ENCODE results near the gene APCDD1L.

The APCDD1L gene

DNA sequence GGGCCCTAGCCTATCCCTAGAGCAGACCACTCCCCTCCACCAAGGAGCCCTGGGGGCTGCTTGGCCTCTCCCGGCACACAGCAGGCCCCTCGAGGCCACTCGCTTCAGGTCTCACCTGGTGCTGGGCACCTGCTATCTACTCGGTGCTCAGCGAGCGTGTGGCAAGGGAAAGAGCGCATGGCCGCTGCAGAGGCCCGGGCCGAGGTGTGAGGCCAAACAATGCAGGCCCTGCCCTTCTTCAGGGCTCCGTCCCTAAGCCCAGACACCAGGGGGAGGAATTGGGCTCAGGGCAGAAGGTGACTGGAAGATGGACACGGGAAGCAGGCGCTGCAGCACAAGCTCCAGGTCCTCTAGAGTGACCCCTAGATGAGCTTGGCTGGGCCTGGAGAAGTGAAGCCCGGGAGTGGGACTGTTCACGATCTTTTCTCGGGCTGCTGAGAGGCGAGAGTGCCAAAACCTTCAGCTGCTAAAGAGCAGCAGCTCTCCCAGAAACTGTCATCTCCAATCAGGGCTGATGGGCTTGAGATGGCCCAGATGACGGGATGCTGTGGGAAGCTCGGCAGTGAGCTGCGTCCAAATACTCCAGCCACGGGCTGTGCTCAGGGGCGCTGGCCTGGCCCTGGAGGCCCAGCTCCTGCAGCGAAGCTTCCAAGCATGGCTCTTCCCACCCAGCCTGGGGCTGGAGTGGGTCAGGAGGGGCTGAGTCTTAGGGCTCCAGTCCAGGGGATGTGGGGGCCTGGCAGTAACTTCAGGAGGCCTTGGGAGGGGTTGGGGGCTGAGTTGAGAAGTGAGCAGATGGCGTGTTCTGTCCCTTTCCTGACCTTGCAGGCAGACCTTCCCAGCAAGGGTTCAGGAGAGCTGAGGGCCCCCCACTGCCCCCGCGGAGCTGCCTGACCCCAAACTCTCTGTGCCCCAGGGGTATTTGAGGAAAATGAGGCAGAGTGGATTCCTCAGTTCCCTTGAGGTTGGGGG is 43.7 kb downstream of the APCDD1L start:
- DNase-seq (ENCODE audit: low read depth, low spot score): no peak
- no peak overlapping the region for H3K27ac ChIP-seq

DNA sequence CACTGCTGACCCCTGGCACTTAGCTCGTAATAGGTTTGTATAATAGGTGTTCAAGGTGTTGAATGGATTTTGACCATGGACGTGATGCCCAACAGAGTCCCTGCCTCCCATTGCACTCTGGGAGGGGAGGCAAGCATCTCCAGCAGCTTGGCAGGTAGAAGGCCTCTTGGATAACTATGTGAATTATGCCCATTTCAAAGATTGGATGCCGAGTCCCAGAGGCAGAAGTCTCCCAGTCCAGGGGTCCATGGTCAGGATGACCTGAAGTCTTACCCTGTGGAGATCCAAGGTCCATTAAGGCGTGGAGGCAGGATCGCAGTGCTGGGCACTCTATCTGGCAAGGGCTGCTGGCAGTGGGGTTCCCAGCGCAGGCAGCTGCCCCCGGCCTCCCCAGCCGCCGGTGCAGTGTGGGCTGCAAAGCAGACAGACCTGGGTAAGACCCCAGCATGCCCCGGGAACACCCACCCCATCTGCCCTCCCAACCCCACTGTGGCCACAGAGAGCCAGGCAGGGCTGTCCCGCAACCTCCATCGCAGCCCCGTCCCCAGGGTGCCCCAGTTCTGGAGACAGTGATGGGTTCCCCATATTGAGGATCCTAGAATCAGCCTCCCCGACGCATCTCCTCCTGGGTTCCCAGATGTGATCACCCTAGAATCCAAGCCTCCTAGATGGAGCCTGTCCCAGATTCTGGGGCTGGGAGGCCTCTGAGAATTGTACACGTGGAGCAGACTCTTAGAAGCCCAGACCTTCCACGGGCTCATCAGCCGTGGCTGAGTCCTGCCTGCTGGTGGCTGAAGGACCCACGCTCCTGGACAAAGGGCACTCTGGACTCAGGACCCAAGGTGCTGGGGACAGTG is 44.6 kb downstream of the APCDD1L start:
- no peak overlapping the region for H3K27ac ChIP-seq
- no peak for DNase-seq (ENCODE audit: low read depth, low spot score)

DNA sequence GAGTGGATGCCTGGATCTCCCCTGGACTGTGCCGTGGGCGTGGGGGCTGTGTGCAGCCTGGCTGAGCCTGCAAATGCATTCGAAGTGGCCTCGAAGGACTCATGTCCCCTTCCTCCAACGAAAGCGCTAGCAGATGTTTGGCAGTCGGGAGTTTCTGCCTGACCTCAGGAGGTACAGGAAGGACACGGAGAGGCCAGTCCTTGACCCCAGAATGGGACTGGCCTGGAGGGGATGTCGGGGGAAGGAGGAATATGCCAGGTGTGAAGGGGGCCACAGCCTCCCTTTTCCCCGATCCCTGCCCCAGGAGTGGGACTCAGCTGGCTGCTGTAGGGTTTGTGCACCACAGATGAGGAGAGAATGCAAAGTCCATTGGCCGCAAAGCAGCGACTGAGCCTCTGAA is 45.6 kb downstream of the APCDD1L start:
- no peak overlapping the region for H3K27ac ChIP-seq
- DNase-seq (ENCODE audit: low read depth, low spot score): no peak

DNA sequence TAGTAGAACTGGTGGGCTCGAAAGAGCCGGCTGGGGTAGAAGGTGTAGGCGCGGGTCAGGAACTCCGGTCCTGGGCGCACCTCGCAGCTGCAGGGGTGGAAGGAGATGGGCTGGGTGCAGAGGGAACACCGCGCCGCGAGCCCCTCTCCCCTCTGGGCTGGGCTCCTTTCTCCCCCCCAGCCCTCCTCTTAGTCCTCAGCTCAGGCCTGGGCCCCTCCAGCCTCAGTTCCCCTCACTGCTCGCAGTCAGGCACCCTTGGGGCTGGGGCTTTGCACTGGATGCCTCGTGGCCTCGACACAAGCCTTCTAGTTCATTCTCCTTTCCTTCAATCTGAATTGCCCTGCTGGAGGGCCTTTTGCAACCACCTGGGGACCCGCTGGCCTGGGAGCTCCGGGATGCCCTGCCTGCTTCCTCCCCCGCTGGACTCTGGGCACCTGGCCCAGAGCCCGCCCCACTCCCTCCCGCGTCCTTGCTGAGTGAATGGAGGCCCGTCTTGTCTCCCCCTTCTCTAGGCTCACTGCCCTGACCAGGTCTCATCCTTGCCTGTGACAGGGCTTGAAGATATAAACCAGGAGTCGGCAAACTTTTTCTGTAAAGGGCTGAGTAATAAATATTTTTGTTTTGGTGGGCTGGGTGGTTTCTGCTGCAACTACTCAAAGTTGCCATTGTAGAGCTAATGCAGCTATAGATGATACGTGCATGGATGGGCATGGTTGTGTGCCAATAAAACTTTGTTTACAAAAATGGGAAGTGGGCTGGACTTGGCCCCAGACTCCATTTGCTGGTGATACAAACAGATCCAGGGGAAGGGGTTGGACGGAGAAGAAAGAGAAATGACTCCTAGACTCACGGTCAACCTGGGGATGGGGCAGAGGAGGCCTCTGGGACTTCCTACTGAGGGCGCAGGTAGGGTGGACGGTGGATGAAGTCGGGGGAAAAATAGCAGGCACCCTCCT is 47.3 kb downstream of the APCDD1L start:
- DNase-seq (ENCODE audit: low read depth, low spot score): no peak

DNA sequence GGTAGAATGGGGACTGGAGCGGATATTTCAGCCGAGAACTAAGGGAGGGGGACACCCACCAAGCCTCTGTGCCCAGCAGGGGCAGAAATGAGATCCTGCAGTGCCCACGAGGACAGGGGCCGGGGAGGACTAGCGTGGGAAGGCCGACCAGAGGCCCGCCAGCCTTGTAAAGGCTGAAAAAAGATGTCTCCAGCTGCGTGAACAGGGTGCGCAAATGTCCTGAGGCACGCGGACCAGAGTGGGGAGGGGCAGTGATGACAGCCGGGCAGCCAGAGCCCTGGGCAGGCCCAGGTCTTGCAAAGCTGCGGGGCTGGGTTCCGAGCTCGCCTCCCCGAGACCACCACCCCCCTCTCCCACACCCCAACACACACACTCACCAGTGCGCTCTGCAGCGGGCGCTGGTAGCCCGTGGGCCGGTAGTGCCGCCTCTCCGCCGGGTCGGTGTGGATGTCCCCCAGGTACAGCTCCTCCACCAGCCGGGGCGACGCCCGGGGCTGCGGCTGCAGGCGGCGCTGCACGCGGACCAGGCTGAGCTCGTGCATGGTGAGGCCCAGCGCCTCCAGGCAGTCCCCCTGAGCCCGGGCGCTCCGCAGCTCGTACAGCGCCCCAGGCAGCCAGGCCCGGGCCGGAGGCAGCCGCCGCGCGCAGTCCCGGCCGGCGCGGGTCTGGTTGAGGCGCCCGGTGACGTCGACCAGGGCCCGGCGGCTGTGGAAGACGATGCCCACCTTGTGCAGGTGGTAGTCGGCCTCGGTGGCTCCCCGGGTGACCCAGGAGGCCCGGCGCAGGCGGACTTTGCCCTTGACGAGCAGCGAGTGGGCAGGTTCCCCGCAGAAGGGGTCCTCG is 48.2 kb downstream of the APCDD1L start:
- H3K27ac ChIP-seq: no peak overlapping the region
- DNase-seq (ENCODE audit: low read depth, low spot score): no peak

More for the DNA sequence above, 47.3 kb downstream of the APCDD1L start:
- H3K27ac ChIP-seq: no peak overlapping the region

DNA sequence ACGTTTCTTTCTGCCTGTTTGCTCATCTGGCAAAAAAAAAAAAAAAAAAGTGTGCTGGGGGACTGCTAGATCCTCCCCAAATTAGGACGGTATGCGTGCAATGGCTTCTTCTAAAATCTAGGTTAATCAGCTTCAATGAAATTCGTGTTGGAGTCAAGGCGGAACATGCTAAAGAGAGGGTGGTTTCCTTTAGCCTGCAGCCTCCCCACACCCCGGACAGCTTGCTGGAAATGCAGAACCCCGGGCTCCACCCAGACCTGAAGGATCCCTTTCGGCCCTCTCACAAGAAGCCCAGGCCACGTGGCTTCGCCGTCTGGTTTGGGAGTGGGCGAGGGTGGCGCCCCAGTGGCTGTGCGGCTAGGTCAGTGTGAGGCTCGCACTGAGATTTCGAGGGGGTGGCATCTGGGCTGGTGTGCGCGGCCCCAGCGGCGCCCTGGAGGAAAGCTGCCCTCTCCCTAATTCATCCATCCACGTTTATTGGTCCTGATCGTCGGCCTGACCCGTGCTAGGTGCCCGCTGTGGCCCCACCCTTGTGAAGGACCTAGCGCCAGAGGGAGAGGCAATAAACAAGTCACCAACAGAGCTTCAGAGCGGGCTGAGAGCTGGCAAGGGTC is 49.0 kb downstream of the APCDD1L start:
- no peak for DNase-seq (ENCODE audit: low read depth, low spot score)

DNA sequence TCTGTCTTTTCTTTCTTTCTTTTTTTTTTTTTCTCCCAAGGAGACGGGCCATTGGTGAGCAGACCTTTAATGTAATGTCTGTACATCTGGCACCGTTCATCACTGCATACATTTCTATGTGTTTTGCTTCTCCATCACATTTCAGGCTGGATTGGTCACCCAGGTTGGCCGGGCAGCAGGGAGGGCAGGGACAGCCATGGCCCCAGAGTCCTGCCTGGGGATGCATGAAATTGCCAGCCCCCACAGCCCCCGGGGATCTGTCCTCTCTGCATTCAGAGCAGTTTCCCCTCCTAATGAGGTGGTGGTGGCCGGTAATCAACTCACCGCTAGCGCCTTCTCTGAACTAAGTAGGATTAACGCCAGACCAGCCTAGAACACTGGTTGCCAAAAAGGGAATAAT is 50.4 kb downstream of the APCDD1L start:
- no peak overlapping the region for H3K27ac ChIP-seq
- DNase-seq (ENCODE audit: low read depth, low spot score): no peak

More for the DNA sequence above, 49.0 kb downstream of the APCDD1L start:
- H3K27ac ChIP-seq: no peak overlapping the region

DNA sequence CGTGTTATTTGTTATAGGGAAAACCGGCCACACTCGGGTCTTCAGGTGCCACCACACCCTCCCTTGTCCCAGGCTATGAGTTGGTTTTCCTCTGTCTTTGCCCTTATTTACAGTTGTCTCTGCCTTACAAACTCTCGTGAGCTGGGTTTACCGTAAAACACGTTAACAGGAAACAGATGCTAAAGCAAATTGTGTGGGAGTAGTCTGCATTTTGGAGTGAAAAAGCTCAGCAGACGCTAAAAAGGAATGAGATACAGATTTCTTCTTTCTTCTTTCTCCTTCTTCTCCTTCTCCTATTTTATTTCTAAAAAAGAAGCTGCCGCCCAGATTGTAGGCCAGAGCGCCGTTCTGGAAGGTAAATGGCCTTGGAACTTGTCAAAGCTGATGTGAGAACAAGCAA is 51.9 kb downstream of the APCDD1L start:
- DNase-seq (ENCODE audit: low read depth, low spot score): no peak
- peak overlapping the region; percentile 94 for H3K27ac ChIP-seq

DNA sequence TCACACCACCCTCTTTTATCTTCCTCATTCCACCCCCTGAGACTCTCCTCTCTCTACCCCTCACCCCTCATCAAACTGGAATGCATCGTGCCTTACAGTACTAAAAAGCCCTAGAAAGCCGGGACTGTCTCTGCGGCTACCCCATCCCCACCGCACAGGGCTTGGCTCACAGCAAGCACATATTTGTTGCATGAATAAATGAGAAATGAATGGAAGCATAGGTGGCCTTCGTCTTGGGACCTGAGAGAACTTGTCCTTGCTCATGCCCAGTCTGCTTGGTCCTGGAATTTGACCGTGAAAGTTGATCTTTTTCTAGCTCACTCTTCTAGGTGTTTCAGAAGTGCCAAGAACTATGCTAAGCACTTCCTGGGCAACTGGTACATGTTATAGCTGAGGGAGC is 53.3 kb downstream of the APCDD1L start:
- H3K27ac ChIP-seq: peak overlapping the region; percentile 94
- DNase-seq (ENCODE audit: low read depth, low spot score): peak; percentile 59

DNA sequence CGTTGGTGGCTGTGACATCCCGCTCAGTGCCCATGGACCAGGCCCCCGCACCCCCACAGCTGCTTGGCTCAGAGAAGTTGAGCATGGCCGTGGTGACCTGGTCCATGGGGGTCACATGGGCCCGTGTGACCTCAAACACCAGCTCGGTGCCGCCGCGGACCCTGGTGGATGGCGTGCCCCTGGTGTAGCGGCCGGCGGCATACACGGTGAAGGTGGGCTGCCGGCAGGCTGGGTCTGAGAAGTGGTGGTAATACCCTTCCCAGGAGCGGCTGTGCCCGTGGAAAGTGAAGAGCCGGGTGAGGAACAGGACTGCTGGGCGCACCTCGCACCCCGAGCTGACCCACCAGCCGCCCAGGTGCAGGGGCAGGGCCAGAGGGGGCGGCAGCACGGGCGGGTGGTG is 54.1 kb downstream of the APCDD1L start:
- DNase-seq (ENCODE audit: low read depth, low spot score): no peak
- H3K27ac ChIP-seq: peak overlapping the region; percentile 94

DNA sequence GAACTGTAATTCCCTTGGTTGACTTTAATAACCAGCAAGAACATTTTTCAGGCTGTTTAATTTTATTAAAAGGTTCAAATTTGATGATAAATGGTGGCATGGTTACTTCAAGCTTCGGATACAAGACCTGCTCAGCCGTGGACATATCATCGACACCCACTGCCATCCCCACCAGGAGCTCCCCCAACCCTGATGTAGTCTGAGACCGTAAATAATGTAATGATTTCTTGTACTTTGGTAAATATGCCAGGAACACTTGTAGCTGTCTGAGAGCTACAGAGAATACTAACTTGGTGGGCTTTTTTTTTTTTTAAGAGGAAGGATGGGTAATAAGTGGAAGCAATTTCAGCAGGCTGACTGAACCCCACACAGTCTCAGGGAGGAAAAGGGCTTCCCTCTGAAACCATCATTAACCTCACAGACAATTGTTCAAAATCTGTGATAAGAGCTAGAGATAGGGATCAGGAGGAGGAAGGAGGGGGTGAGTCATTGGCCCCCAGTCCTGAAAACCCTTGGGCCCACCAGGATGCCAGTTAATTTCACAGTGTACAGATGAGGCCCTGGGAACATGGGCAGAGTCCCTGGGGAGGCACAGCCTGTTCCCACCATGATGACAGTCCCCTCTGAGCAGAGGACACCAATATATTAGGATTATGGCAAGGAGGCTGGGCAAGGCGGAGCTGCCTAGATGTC is 56.0 kb downstream of the APCDD1L start:
- peak overlapping the region; percentile 49 for H3K27ac ChIP-seq
- no peak for DNase-seq (ENCODE audit: low read depth, low spot score)

DNA sequence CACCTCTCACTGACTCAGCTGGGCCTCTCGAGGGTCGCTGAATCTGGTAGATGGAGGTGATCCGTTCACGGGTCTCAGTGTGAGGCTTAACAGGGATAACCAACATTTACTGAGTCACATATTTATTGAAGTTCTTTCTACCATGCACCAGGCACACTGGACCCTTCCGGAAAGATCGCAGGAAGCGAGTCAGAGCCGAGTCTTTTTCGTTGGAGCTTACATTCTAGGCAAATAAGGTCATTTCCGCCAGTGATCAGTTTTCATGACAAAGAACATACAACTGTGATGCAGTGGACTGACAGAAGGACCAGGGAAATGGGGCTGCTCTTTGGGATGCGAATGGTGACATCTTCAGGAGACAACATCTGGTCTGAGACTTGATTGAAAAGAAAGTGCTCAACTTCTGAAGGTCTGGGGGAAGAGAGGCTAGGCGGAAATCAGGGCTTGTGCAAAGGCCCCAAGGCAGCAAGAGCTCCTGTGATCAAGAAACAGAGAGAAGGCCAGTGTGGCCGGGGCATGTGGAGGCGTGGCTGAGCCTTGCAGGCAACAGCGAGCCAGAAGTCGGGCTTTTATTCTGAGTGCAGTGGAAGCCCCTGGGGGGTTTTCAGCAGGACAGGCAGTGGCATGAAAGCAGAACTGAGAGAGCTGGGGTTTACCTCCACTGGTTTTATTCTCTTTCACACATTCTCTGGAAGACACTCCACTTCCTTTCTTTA is 56.7 kb downstream of the APCDD1L start:
- DNase-seq (ENCODE audit: low read depth, low spot score): no peak
- peak overlapping the region; percentile 49 for H3K27ac ChIP-seq

DNA sequence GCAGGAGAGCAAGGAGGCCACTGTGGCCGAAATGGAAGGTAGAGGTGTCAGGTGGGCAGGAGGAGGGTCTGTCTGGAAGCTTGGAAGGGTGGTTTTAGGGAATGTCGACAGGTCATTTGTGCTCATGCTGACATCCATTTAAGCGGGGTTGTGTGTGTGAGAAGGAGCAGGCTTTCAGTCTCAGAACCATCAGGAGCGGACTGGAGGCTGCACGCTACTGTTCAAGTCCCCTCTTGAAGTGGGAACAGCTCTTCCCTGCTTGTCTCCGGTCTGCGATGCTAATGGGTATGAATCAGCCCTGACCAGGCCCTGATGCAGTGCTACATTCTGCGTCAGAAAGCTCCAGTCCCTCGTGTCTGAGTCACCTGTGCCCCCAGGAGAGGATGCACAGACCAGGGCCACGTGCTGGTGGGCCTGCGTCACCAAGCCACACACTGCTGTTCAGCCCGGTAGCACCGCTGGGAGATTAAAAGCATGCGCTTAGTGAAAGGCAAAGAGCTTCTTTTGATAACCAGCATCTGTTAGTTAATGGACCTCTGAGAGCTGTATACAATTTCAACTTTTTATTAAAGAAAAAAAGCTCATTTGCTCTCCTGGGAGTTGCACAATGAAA is 58.0 kb downstream of the APCDD1L start:
- no peak for DNase-seq (ENCODE audit: low read depth, low spot score)
- peak overlapping the region; percentile 49 for H3K27ac ChIP-seq

DNA sequence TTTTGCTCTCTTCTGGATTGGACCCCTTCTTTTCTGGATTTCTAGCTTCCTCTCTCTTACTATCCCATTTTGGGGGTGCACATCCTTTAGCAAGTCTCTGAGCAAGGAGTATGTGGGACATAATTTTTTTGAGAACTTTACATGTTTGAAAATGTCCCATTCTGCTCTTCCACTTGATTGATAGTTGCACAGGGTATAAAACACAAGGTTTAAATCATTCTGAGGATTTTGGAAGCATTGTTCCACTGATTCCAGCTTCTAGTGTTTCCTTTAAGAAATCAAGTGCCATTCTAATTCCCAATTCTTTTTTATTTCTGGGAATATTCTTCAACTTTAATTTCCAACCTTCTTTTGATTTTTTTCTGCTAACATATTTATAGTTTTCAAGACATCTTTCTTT is 60.7 kb downstream of the APCDD1L start:
- no peak overlapping the region for H3K27ac ChIP-seq
- no peak for DNase-seq (ENCODE audit: low read depth, low spot score)

DNA sequence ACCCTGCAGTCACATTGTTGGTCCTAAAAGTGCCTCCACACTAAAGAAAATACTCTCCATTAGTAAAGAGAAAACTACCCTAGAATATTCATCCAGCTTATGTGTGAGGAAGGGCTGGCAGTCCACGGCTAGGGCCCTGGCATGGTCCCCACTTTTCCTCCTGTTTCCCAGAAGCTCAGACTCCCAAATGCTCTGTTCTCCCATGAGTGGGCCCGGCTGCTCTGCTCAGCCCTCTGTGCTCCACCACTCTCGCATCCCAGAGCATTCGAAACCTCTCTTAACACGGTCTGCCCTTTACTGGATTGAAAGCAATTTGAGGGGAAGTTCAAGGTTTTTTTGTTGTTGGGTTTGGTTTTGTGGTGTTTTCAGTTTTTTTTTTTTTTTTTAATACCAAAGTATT is 61.8 kb downstream of the APCDD1L start:
- no peak for DNase-seq (ENCODE audit: low read depth, low spot score)
- no peak overlapping the region for H3K27ac ChIP-seq

DNA sequence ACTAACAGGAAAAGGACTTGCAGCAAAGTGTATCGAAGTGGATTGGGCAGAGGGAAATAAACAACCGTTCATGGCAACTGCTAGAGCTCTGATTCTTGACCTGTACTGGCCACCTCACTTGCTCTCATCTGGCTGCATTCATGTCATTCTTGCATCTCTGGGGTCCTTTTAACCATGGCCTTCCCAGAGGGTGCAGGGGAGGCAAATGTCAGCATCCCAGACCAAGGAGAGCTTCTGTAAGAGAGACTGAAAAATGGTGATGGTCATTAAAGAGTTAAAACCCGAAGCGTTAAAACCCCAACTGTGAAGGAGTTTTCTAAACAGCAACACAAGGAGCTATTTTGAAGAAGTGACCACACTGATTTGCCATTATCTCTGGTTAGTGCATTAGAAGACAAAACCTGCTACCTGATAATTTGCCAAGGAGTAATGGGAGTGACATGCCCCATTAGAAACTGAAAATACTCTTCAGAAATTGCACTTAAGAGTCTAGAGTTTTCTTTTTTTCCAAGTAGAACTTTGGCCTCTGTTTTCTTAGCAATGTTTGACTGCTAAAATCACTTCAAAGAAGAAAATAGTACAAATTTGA is 62.4 kb downstream of the APCDD1L start:
- no peak for DNase-seq (ENCODE audit: low read depth, low spot score)

DNA sequence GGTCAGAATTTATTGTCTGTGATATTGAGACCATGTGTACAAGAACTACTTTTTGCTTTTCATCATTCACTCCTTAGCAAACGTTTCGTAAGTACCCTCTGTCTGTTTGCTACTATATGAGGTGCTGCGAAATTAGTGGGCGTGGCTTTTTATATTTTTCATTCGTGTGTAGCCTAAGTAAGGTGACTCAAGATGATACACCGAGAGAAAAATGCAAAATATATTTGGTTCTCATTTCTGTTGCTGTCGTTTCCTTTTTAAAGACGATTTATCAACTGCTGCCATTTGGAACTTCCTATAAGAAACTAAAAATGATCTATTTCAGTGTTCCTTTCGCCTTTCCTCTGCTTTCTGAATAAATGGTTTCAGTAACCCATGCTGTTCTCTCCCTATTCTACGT is 64.9 kb downstream of the APCDD1L start:
- H3K27ac ChIP-seq: no peak overlapping the region
- no peak for DNase-seq (ENCODE audit: low read depth, low spot score)

More for the DNA sequence above, 62.4 kb downstream of the APCDD1L start:
- no peak overlapping the region for H3K27ac ChIP-seq
